ENCODE results near the gene TMEM74B.

TMEM74B gene

GRCh38 chr20:1209447-1210387 lies 24.9 kb upstream of the TMEM74B start:
- ChIA-PET CTCF (interaction anchor here (0.5 to 4.3 kb wide), 11 partner anchors 18 to 815 kb away, joined by 3 to 18 read pairs (median 3); partner anchors contain the start of gene NSFL1C), POLR2A (no interaction called here)
- TF ChIP-seq KLF8 (tag by site-specific recombination; IDR thresholded peaks at IDR 0.05), result no peak
- no peak for TF ChIP-seq ZNF354C (tag by site-specific recombination; IDR thresholded peaks at IDR 0.05; ENCODE audit: borderline replicate concordance, low read depth)
- no peak for TF ChIP-seq ZBTB7A (tag by site-specific recombination; IDR thresholded peaks at IDR 0.05; ENCODE audit: low read depth)
- peak; percentile 93 for TF ChIP-seq ZNF449 (tag by site-specific recombination; IDR thresholded peaks at IDR 0.05)
- TF ChIP-seq ZNF169 (tag by site-specific recombination; IDR thresholded peaks at IDR 0.05), result no peak
- no peak for TF ChIP-seq ZSCAN16 (tag by site-specific recombination; IDR thresholded peaks at IDR 0.05)
- H3K4me1 ChIP-seq (ENCODE audit: control insufficient read depth, insufficient read depth, low read length), result no peaks in the 10 kb centered on the region
- H3K36me3 ChIP-seq (ENCODE audit: control insufficient read depth in 2 of 2, insufficient read depth in 1 of 2, low read length in 2 of 2), result no peaks in the 10 kb centered on the region
- H3K9me3 ChIP-seq (ENCODE audit: control insufficient read depth, insufficient read depth, low read depth, low read length), result no peaks in the 10 kb centered on the region
- no peak overlapping the region for H3K4me3 ChIP-seq (ENCODE audit: low read depth, low read length)
- no peak overlapping the region for H3K27ac ChIP-seq (ENCODE audit: extremely low read depth, low read depth, low read length)

DNA sequence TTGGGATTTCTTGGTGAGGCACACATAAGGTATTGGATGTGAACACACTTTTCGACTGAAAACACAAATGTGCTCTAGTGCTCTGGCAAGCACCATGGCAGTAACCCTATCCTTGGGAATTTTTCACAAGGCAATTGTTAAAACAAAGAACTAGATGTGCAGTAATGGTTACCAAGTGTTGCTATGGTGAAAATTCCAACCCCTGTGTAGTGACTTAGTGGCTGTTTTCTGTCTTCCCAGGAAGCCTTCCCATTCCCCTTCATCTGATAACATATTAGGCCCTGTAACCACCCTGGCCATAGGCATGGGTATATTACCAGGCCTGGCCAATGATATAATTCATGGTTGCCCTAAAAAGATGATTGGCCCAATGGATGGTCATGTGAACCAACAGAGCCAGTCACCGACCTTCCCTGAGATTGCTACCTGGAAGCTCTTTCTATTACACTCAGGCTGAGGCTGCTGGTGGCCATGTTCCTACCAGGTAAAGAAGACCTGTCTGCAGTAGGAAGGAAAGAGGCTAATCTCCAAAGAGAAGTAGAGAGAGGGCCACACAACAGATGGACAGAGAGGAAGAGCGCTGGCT lies 22.6 kb upstream of the TMEM74B start:
- CTCF ChIA-PET, result interaction anchor here (0.6 kb wide), 1 partner anchor 392 kb away, joined by 3 read pairs; no protein-coding TSS in a partner anchor
- Histone ChIP-seq H3K27ac (ENCODE audit: extremely low read depth, low read depth, low read length) (no peak overlapping the region), H3K36me3 (ENCODE audit: control insufficient read depth in 2 of 2, insufficient read depth in 1 of 2, low read length in 2 of 2) (no peaks in the 10 kb centered on the region), H3K4me1 (ENCODE audit: control insufficient read depth, insufficient read depth, low read length) (no peaks in the 10 kb centered on the region), H3K4me3 (ENCODE audit: low read depth, low read length) (no peak overlapping the region), H3K9me3 (ENCODE audit: control insufficient read depth, insufficient read depth, low read depth, low read length) (no peaks in the 10 kb centered on the region)
- TF ChIP-seq ZNF792 (tag by site-specific recombination; IDR thresholded peaks at IDR 0.05) (no peak), YY2 (tag by site-specific recombination; IDR thresholded peaks at IDR 0.05) (no peak), REPIN1 (tag by site-specific recombination; IDR thresholded peaks at IDR 0.05; ENCODE audit: low read depth) (no peak), GLI4 (tag by site-specific recombination; IDR thresholded peaks at IDR 0.05) (no peak), ZFP41 (tag by site-specific recombination; IDR thresholded peaks at IDR 0.05; ENCODE audit: borderline replicate concordance) (no peak), ZBTB48 (tag by site-specific recombination; IDR thresholded peaks at IDR 0.05) (no peak), KLF17 (tag by site-specific recombination; IDR thresholded peaks at IDR 0.05) (no peak), ZNF639 (tag by site-specific recombination; IDR thresholded peaks at IDR 0.05) (no peak), ZNF324 (tag by site-specific recombination; IDR thresholded peaks at IDR 0.05) (no peak), ZEB2 (tag by site-specific recombination; IDR thresholded peaks at IDR 0.05) (no peak), ZNF146 (tag by site-specific recombination; IDR thresholded peaks at IDR 0.05) (no peak), ZNF664 (tag by site-specific recombination; IDR thresholded peaks at IDR 0.05) (no peak), ZNF571 (tag by site-specific recombination; IDR thresholded peaks at IDR 0.05) (no peak), KLF8 (tag by site-specific recombination; IDR thresholded peaks at IDR 0.05) (no peak), ZNF843 (tag by site-specific recombination; IDR thresholded peaks at IDR 0.05) (no peak), ZNF350 (tag by site-specific recombination; IDR thresholded peaks at IDR 0.05) (no peak)
- POLR2A ChIA-PET, result no interaction called here
